ENCODE measurements around the gene GPHN. TPM values are rescaled to one million over a fixed set of nuclear protein-coding genes. Genes with fewer than 3 reads are reported as not detected.

The GPHN gene
- total RNA-seq, 1 donor: 8.3 TPM

- Histone ChIP-seq H3K9me3 (ENCODE audit: low read depth, low read length) (no peaks in the 10 kb centered on the region), H3K36me3 (ENCODE audit: insufficient read depth, low read length) (no peaks in the 10 kb centered on the region), H3K27me3 (ENCODE audit: insufficient read depth, low read length) (no peaks in the 10 kb centered on the region), H4K20me1 (ENCODE audit: insufficient read depth, low read length) (no peaks in the 10 kb centered on the region), H2AFZ (ENCODE audit: low read length) (no peak overlapping the region), H3K4me2 (ENCODE audit: insufficient read depth, low read length) (no peak overlapping the region), H3K79me2 (ENCODE audit: insufficient read depth, low read length) (no peaks in the 10 kb centered on the region), H3K4me1 (ENCODE audit: insufficient read depth, low read length) (peaks cover 6% of the 10 kb centered on the region), H3K27ac (ENCODE audit: low read depth, low read length) (no peak overlapping the region), H3K4me3 (ENCODE audit: insufficient read depth, low read length) (no peak overlapping the region)
- DNase-seq (ENCODE audit: insufficient read length, low spot score, missing footprints): no peak
- no peak for TF ChIP-seq CTCF (IDR thresholded peaks at IDR 0.05; ENCODE audit: extremely low read depth, low read depth, low read length)
These were observed 660.1 kb downstream of the GPHN start for GRCh38 chr14:67168110-67168441.

- no peak for TF ChIP-seq CTCF (IDR thresholded peaks at IDR 0.05; ENCODE audit: extremely low read depth, low read depth, low read length)
- H3K36me3 ChIP-seq (ENCODE audit: insufficient read depth, low read length): no peaks in the 10 kb centered on the region
- H3K79me2 ChIP-seq (ENCODE audit: insufficient read depth, low read length): no peaks in the 10 kb centered on the region
- no peaks in the 10 kb centered on the region for H4K20me1 ChIP-seq (ENCODE audit: insufficient read depth, low read length)
- no peak for DNase-seq (ENCODE audit: insufficient read length, low spot score, missing footprints)
- no peaks in the 10 kb centered on the region for H3K9me3 ChIP-seq (ENCODE audit: low read depth, low read length)
- no peak overlapping the region for H3K4me3 ChIP-seq (ENCODE audit: insufficient read depth, low read length)
- no peak overlapping the region for H3K27ac ChIP-seq (ENCODE audit: low read depth, low read length)
- H3K4me2 ChIP-seq (ENCODE audit: insufficient read depth, low read length): no peak overlapping the region
- H3K27me3 ChIP-seq (ENCODE audit: insufficient read depth, low read length): no peaks in the 10 kb centered on the region
- H3K4me1 ChIP-seq (ENCODE audit: insufficient read depth, low read length): peaks cover 6% of the 10 kb centered on the region
- peak overlapping the region; percentile 35 for H2AFZ ChIP-seq (ENCODE audit: low read length)
These were observed 662.7 kb downstream of the GPHN start for GRCh38 chr14:67170660-67171059.

GRCh38 chr14:67172056-67172455 lies 664.1 kb downstream of the GPHN start:
- H3K79me2 ChIP-seq (ENCODE audit: insufficient read depth, low read length): no peaks in the 10 kb centered on the region
- H3K4me2 ChIP-seq (ENCODE audit: insufficient read depth, low read length): no peak overlapping the region
- H4K20me1 ChIP-seq (ENCODE audit: insufficient read depth, low read length): no peaks in the 10 kb centered on the region
- H3K27ac ChIP-seq (ENCODE audit: low read depth, low read length): no peak overlapping the region
- no peaks in the 10 kb centered on the region for H3K9me3 ChIP-seq (ENCODE audit: low read depth, low read length)
- H3K27me3 ChIP-seq (ENCODE audit: insufficient read depth, low read length): no peaks in the 10 kb centered on the region
- no peak for TF ChIP-seq CTCF (IDR thresholded peaks at IDR 0.05; ENCODE audit: extremely low read depth, low read depth, low read length)
- no peak for DNase-seq (ENCODE audit: insufficient read length, low spot score, missing footprints)
- no peak overlapping the region for H3K4me3 ChIP-seq (ENCODE audit: insufficient read depth, low read length)
- H3K4me1 ChIP-seq (ENCODE audit: insufficient read depth, low read length): peaks cover 6% of the 10 kb centered on the region
- H3K36me3 ChIP-seq (ENCODE audit: insufficient read depth, low read length): no peaks in the 10 kb centered on the region
- no peak overlapping the region for H2AFZ ChIP-seq (ENCODE audit: low read length)

- Histone ChIP-seq H3K4me3 (ENCODE audit: insufficient read depth, low read length) (no peak overlapping the region), H3K4me2 (ENCODE audit: insufficient read depth, low read length) (no peak overlapping the region), H3K27me3 (ENCODE audit: insufficient read depth, low read length) (no peaks in the 10 kb centered on the region), H3K27ac (ENCODE audit: low read depth, low read length) (no peak overlapping the region), H3K79me2 (ENCODE audit: insufficient read depth, low read length) (no peaks in the 10 kb centered on the region), H3K9me3 (ENCODE audit: low read depth, low read length) (no peaks in the 10 kb centered on the region), H4K20me1 (ENCODE audit: insufficient read depth, low read length) (no peaks in the 10 kb centered on the region), H2AFZ (ENCODE audit: low read length) (no peak overlapping the region), H3K36me3 (ENCODE audit: insufficient read depth, low read length) (no peaks in the 10 kb centered on the region), H3K4me1 (ENCODE audit: insufficient read depth, low read length) (peaks cover 6% of the 10 kb centered on the region)
- no peak for DNase-seq (ENCODE audit: insufficient read length, low spot score, missing footprints)
- no peak for TF ChIP-seq CTCF (IDR thresholded peaks at IDR 0.05; ENCODE audit: extremely low read depth, low read depth, low read length)
These were observed 664.6 kb downstream of the GPHN start for GRCh38 chr14:67172520-67172919.
